BE2C (cell line): Measurements from ENCODE around the gene NSUN4.

Experiments
- DNase-seq: peaks from one replicate; pipeline ENCODE4 v3.0.0-alpha.2; 2020
- H3K27me3 ChIP-seq: fragments of 250-450 bp; sonication (Bioruptor Pico); 2 replicates; pipeline ENCODE4 v1.5.1; 2020; ENCODE audit warnings: mild to moderate bottlenecking
- H3K36me3 ChIP-seq: fragments of 250-450 bp; sonication (Bioruptor Pico); 2 replicates; pipeline ENCODE4 v1.5.1; 2020; ENCODE audit warnings: mild to moderate bottlenecking
- H3K4me1 ChIP-seq: fragments of 250-450 bp; sonication (Bioruptor Pico); 2 replicates; pipeline ENCODE4 v1.5.1; 2020
- H3K4me3 ChIP-seq: 2 replicates; pipeline ENCODE4 v1.5.1; 2011; ENCODE audit warnings: low read depth, low read length
- H3K9me3 ChIP-seq: fragments of 250-450 bp; sonication (Bioruptor Pico); 2 replicates; pipeline ENCODE4 v1.5.1; 2020
- CTCF ChIP-seq: IDR thresholded peaks from 2 replicates; pipeline ENCODE4 v1.5.1; 2012; ENCODE audit warnings: mild to moderate bottlenecking, low read depth, low read length

Gene NSUN4

DNA sequence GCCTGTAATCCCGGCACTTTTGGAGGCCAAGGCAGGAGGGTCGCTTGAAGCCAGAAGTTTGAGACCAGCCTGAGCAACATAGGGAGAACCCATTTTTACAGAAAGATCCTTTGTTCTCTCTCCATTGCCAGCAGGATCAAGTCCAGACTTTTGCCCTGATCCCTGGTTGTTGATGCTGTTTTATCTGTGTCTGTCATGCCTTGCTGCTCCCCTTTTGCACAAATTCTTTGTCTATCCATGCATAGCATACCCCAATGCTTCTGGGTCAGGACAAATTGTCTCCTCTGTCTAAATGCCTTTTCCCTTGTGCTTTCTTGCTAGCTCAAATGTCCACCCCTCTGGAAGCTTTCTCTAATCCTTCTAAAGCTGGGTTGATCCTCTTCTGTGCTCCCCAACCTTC is 28.2 kb downstream of the NSUN4 start:
- TF ChIP-seq CTCF = no peak

DNA sequence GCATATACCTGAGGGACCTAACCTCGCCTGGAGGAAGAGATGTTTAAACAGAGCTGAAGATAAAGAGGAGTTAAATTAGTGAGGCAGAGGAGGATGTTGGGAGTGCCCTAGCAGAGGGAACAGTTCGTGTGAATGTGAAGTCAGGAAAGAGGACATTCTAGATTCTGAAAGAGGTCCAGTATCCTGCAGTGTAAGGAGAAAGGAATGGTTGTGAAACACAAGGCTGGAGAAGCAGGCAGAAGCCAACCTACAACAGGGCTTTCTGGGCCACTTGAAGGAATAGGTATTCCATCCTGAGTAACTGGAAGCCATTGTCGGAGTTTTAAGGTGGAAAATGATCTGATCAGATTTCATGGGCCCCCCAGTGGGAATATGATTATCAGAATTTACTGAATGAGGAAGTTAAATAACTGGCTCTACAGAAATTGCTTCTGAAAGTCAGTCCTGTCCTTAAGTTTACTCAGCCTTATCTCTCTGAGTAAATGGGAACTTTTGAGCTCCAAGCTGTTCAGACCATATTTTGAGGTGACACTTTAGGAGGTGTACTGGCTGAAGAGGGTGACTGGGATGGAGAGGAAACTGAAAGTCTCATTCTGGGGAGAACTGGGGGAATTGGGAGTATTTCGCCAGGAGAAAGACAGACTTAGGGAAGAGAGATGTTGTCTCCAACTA is 29.1 kb downstream of the NSUN4 start:
- Histone ChIP-seq H3K4me3 (no peak overlapping the region), H3K9me3 (no peaks in the 10 kb centered on the region), H3K36me3 (no peaks in the 10 kb centered on the region), H3K27me3 (no peaks in the 10 kb centered on the region), H3K4me1 (no peaks in the 10 kb centered on the region)
- DNase-seq = no peak
- TF ChIP-seq CTCF = no peak

More for the DNA sequence above, 28.2 kb downstream of the NSUN4 start:
- Histone ChIP-seq H3K9me3 (no peaks in the 10 kb centered on the region), H3K36me3 (no peaks in the 10 kb centered on the region), H3K4me1 (no peaks in the 10 kb centered on the region), H3K27me3 (no peaks in the 10 kb centered on the region), H3K4me3 (no peak overlapping the region)
- no peak for DNase-seq

- no peak for DNase-seq
- H3K4me1 ChIP-seq = no peaks in the 10 kb centered on the region
Measured at GRCh38 chr1:46370214-46370633, 29.6 kb downstream of the NSUN4 start.

GRCh38 chr1:46372431-46372830 is 31.8 kb downstream of the NSUN4 start:
- Histone ChIP-seq H3K4me3 (no peak overlapping the region), H3K27me3 (no peaks in the 10 kb centered on the region), H3K36me3 (no peaks in the 10 kb centered on the region), H3K9me3 (no peaks in the 10 kb centered on the region), H3K4me1 (no peaks in the 10 kb centered on the region)
- DNase-seq = no peak
- TF ChIP-seq CTCF = no peak

More at GRCh38 chr1:46370214-46370633, 29.6 kb downstream of the NSUN4 start:
- Histone ChIP-seq H3K4me3 (no peak overlapping the region), H3K27me3 (no peaks in the 10 kb centered on the region), H3K36me3 (no peaks in the 10 kb centered on the region), H3K9me3 (no peaks in the 10 kb centered on the region)
- no peak for TF ChIP-seq CTCF

- Histone ChIP-seq H3K9me3 (no peaks in the 10 kb centered on the region), H3K27me3 (no peaks in the 10 kb centered on the region), H3K4me1 (no peaks in the 10 kb centered on the region), H3K36me3 (no peaks in the 10 kb centered on the region), H3K4me3 (no peak overlapping the region)
- no peak for TF ChIP-seq CTCF
- no peak for DNase-seq
Measured at GRCh38 chr1:46379996-46380395, 39.4 kb downstream of the NSUN4 start.

GRCh38 chr1:46380508-46380907 is 39.9 kb downstream of the NSUN4 start:
- Histone ChIP-seq H3K36me3 (no peaks in the 10 kb centered on the region), H3K27me3 (no peaks in the 10 kb centered on the region), H3K4me3 (no peak overlapping the region), H3K4me1 (no peaks in the 10 kb centered on the region), H3K9me3 (no peaks in the 10 kb centered on the region)
- TF ChIP-seq CTCF = no peak
- no peak for DNase-seq
